WTC11 (cell line): Measurements from ENCODE around the gene ODAD4.

Source experiments
- CREB1 ChIP-seq: sonication (generic); formaldehyde crosslinking; IDR thresholded peaks from 2 replicates; pipeline ENCODE4 v1.8.0; 2023; ENCODE audit warnings: mild to moderate bottlenecking, missing genetic modification reagents
- E2F5 ChIP-seq: sonication (generic); formaldehyde crosslinking; IDR thresholded peaks from 2 replicates; pipeline ENCODE4 v1.8.1; 2022; ENCODE audit warnings: mild to moderate bottlenecking, moderate library complexity, missing genetic modification reagents
- MYBL2 ChIP-seq: sonication (generic); formaldehyde crosslinking; IDR thresholded peaks from 2 replicates; pipeline ENCODE4 v1.8.1; 2023; ENCODE audit warnings: mild to moderate bottlenecking, moderate library complexity, missing genetic modification reagents
- NFYB ChIP-seq: sonication (generic); formaldehyde crosslinking; conservative IDR thresholded peaks from 2 replicates; pipeline ENCODE4 v1.8.0; 2022; ENCODE audit warnings: low read depth, missing genetic modification reagents
- OVOL2 ChIP-seq: fragments of 250-450 bp; sonication (Bioruptor Pico); IDR thresholded peaks from 2 replicates; pipeline ENCODE4 v1.9.0; 2021; ENCODE audit warnings: mild to moderate bottlenecking, borderline replicate concordance
- PRDM15 ChIP-seq: sonication (generic); formaldehyde crosslinking; IDR thresholded peaks from 2 replicates; pipeline ENCODE4 v1.8.0; 2022; ENCODE audit warnings: missing genetic modification reagents
- RORB ChIP-seq: fragments of 250-450 bp; sonication (Bioruptor Pico); IDR thresholded peaks from 2 replicates; pipeline ENCODE4 v1.9.0; 2021; ENCODE audit warnings: mild to moderate bottlenecking
- SP1 ChIP-seq: sonication (generic); formaldehyde crosslinking; conservative IDR thresholded peaks from 2 replicates; pipeline ENCODE4 v1.8.1; 2022; ENCODE audit warnings: missing genetic modification reagents
- TF ChIP-seq, protein P1 (sequence below): fragments of 200-600 bp; IDR thresholded peaks from 2 replicates; pipeline ENCODE4 v1.8.0; 2022; ENCODE audit warnings: antibody characterized with exemption
- TF ChIP-seq, protein P2 (sequence below): sonication (generic); formaldehyde crosslinking; IDR thresholded peaks from 2 replicates; pipeline ENCODE4 v1.8.1; 2022; ENCODE audit warnings: low read depth, missing genetic modification reagents, borderline replicate concordance

GRCh38 chr17:41968676-41969075 lies 38.3 kb downstream of the ODAD4 start:
- TF ChIP-seq RORB (CRISPR knock-in tag) (no peak), SP1 (CRISPR knock-in tag) (no peak), MYBL2 (CRISPR knock-in tag) (no peak), CREB1 (CRISPR knock-in tag) (no peak), E2F5 (CRISPR knock-in tag) (no peak), PRDM15 (CRISPR knock-in tag) (no peak), OVOL2 (CRISPR knock-in tag) (no peak), NFYB (CRISPR knock-in tag) (no peak)
- TF ChIP-seq, protein P1, sequence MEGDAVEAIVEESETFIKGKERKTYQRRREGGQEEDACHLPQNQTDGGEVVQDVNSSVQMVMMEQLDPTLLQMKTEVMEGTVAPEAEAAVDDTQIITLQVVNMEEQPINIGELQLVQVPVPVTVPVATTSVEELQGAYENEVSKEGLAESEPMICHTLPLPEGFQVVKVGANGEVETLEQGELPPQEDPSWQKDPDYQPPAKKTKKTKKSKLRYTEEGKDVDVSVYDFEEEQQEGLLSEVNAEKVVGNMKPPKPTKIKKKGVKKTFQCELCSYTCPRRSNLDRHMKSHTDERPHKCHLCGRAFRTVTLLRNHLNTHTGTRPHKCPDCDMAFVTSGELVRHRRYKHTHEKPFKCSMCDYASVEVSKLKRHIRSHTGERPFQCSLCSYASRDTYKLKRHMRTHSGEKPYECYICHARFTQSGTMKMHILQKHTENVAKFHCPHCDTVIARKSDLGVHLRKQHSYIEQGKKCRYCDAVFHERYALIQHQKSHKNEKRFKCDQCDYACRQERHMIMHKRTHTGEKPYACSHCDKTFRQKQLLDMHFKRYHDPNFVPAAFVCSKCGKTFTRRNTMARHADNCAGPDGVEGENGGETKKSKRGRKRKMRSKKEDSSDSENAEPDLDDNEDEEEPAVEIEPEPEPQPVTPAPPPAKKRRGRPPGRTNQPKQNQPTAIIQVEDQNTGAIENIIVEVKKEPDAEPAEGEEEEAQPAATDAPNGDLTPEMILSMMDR, result no peak
- TF ChIP-seq, protein P2, sequence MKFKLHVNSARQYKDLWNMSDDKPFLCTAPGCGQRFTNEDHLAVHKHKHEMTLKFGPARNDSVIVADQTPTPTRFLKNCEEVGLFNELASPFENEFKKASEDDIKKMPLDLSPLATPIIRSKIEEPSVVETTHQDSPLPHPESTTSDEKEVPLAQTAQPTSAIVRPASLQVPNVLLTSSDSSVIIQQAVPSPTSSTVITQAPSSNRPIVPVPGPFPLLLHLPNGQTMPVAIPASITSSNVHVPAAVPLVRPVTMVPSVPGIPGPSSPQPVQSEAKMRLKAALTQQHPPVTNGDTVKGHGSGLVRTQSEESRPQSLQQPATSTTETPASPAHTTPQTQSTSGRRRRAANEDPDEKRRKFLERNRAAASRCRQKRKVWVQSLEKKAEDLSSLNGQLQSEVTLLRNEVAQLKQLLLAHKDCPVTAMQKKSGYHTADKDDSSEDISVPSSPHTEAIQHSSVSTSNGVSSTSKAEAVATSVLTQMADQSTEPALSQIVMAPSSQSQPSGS (CRISPR knock-in tag), result no peak
